WTC11 (cell line): ENCODE results near the gene RPS6KA2. TPM values are rescaled to one million over a fixed set of nuclear protein-coding genes. Genes with fewer than 3 reads are reported as not detected.

Experiments used
- ATAC-seq: fragments of 200-7000 bp; cut with Tn5 transposase; 2 replicates; pipeline ENCODE4 v1.10.0; 2021; ENCODE audit warnings: mild to moderate bottlenecking, moderate library complexity
- CTCF ChIA-PET: fragments of 300-600 bp; sonication (Branson Sonifier 250); formaldehyde crosslinking; loops from one replicate; lab custom pipeline; 2021; ENCODE audit warnings: antibody characterized with exemption; lab: Charles Lee
- POLR2A ChIA-PET: fragments of 350-600 bp; sonication (Branson Sonifier 250); formaldehyde crosslinking; loops from one replicate; lab custom pipeline; 2021; ENCODE audit warnings: antibody characterized with exemption; lab: Charles Lee
- DNase-seq: peaks from one replicate; pipeline ENCODE4 v3.0.0; 2021; ENCODE audit warnings: low spot score
- H3K27ac Mint-ChIP-seq: 2 replicates; pipeline ENCODE4 v1.8.0; 2021; ENCODE audit warnings: mixed read lengths
- H3K27me3 Mint-ChIP-seq: 2 replicates; pipeline ENCODE4 v1.8.0; 2021; ENCODE audit warnings: low read depth, mild to moderate bottlenecking, moderate library complexity, mixed read lengths
- H3K36me3 Mint-ChIP-seq: 2 replicates; pipeline ENCODE4 v1.8.0; 2021; ENCODE audit warnings: mixed read lengths
- H3K4me1 Mint-ChIP-seq: 2 replicates; pipeline ENCODE4 v1.8.0; 2022; ENCODE audit warnings: mixed read lengths
- H3K4me3 Mint-ChIP-seq: 2 replicates; pipeline ENCODE4 v1.8.0; 2021; ENCODE audit warnings: mild to moderate bottlenecking, moderate library complexity, mixed read lengths
- H3K9me3 Mint-ChIP-seq: 2 replicates; pipeline ENCODE4 v1.8.0; 2021; ENCODE audit warnings: mixed read lengths
- GTF2I ChIP-seq: fragments of 250-450 bp; sonication (Bioruptor Pico); conservative IDR thresholded peaks from 2 replicates; pipeline ENCODE4 v1.4.0; 2021; ENCODE audit warnings: mild to moderate bottlenecking
- JAZF1 ChIP-seq: fragments of 250-450 bp; sonication (Bioruptor Pico); IDR thresholded peaks from 2 replicates; pipeline ENCODE4 v1.9.0; 2021; ENCODE audit warnings: moderate library complexity, mild to moderate bottlenecking, inconsistent platforms
- KAT7 ChIP-seq: sonication (generic); formaldehyde crosslinking; IDR thresholded peaks from 2 replicates; pipeline ENCODE4 v1.8.1; 2023; ENCODE audit warnings: missing genetic modification reagents, mild to moderate bottlenecking, borderline replicate concordance
- MYBL2 ChIP-seq: sonication (generic); formaldehyde crosslinking; IDR thresholded peaks from 2 replicates; pipeline ENCODE4 v1.8.1; 2023; ENCODE audit warnings: mild to moderate bottlenecking, moderate library complexity, missing genetic modification reagents
- NFE2L1 ChIP-seq: sonication (generic); formaldehyde crosslinking; IDR thresholded peaks from 2 replicates; pipeline ENCODE4 v1.8.1; 2023; ENCODE audit warnings: missing genetic modification reagents
- PRRX2 ChIP-seq: fragments of 250-450 bp; sonication (Bioruptor Pico); IDR thresholded peaks from 2 replicates; pipeline ENCODE4 v1.8.0; 2021; ENCODE audit warnings: mild to moderate bottlenecking
- SMAD3 ChIP-seq: sonication (generic); formaldehyde crosslinking; IDR thresholded peaks from 2 replicates; pipeline ENCODE4 v1.8.0; 2022; ENCODE audit warnings: missing genetic modification reagents, mild to moderate bottlenecking, borderline replicate concordance
- SOX15 ChIP-seq: fragments of 250-450 bp; sonication (Bioruptor Pico); IDR thresholded peaks from 2 replicates; pipeline ENCODE4 v1.9.0; 2021; ENCODE audit warnings: mild to moderate bottlenecking
- TCF7 ChIP-seq: sonication (generic); formaldehyde crosslinking; IDR thresholded peaks from 2 replicates; pipeline ENCODE4 v1.8.0; 2022; ENCODE audit warnings: mild to moderate bottlenecking, low read depth, missing genetic modification reagents, moderate library complexity
- ZNF138 ChIP-seq: sonication (generic); formaldehyde crosslinking; conservative IDR thresholded peaks from 2 replicates; pipeline ENCODE4 v1.8.1; 2022; ENCODE audit warnings: mild to moderate bottlenecking, moderate library complexity, missing genetic modification reagents
- ZNF396 ChIP-seq: fragments of 250-450 bp; sonication (Bioruptor Pico); IDR thresholded peaks from 2 replicates; pipeline ENCODE4 v1.8.0; 2021; ENCODE audit warnings: mild to moderate bottlenecking, moderate library complexity, borderline replicate concordance
- total RNA-seq: library from RNA; stranded (reverse); gene quantifications from 3 replicates; pipeline ENCODE4 v1.2.3, GENCODE V29; 2021
- TF ChIP-seq, protein P1 (sequence below): sonication (generic); formaldehyde crosslinking; IDR thresholded peaks from 2 replicates; pipeline ENCODE4 v1.8.1; 2022; ENCODE audit warnings: low read depth, missing genetic modification reagents, borderline replicate concordance
- TF ChIP-seq, protein P2 (sequence below): sonication (generic); formaldehyde crosslinking; IDR thresholded peaks from 2 replicates; pipeline ENCODE4 v1.8.1; 2023; ENCODE audit warnings: mild to moderate bottlenecking, moderate library complexity, missing genetic modification reagents
- TF ChIP-seq, protein P3 (sequence below): sonication (generic); formaldehyde crosslinking; IDR thresholded peaks from 2 replicates; pipeline ENCODE4 v1.8.1; 2023; ENCODE audit warnings: mild to moderate bottlenecking, missing genetic modification reagents, moderate library complexity
- TF ChIP-seq, protein P4 (sequence below): sonication (generic); formaldehyde crosslinking; IDR thresholded peaks from 2 replicates; pipeline ENCODE4 v1.8.1; 2022; ENCODE audit warnings: mild to moderate bottlenecking, moderate library complexity, missing genetic modification reagents
- TF ChIP-seq, protein P5 (sequence below): fragments of 250-450 bp; sonication (Bioruptor Pico); IDR thresholded peaks from 2 replicates; pipeline ENCODE4 v1.9.0; 2021; ENCODE audit warnings: moderate library complexity, mild to moderate bottlenecking, inconsistent platforms, borderline replicate concordance

Gene RPS6KA2
- total RNA-seq, 1 experiment from 2014 or later: 24.2 TPM

DNA sequence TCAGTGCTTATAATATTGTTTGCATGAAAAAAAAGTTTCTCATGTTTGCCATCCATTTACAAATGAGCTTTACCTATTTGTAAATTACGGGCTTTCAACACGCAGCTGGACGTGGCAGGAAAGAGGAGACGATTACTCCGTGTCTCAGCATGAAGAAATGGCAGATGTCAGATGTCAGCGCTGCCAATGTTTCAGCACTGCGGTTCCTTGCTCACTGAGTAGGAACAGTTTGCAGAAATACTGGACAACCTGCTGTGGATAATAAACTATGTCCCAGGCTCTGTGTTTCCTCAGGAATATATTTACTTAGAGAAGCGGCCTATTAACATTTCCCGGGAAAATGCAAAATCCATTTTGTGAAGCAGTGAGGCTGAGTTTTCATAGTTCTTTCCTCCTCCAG, 63.2 kb downstream of the RPS6KA2 start (continued):
- TF ChIP-seq, protein P1, sequence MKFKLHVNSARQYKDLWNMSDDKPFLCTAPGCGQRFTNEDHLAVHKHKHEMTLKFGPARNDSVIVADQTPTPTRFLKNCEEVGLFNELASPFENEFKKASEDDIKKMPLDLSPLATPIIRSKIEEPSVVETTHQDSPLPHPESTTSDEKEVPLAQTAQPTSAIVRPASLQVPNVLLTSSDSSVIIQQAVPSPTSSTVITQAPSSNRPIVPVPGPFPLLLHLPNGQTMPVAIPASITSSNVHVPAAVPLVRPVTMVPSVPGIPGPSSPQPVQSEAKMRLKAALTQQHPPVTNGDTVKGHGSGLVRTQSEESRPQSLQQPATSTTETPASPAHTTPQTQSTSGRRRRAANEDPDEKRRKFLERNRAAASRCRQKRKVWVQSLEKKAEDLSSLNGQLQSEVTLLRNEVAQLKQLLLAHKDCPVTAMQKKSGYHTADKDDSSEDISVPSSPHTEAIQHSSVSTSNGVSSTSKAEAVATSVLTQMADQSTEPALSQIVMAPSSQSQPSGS (CRISPR knock-in tag): no peak
- TF ChIP-seq PRRX2 (CRISPR knock-in tag): no peak
- TF ChIP-seq MYBL2 (CRISPR knock-in tag): no peak
- TF ChIP-seq JAZF1 (CRISPR knock-in tag): no peak
- TF ChIP-seq TCF7 (CRISPR knock-in tag): no peak
- TF ChIP-seq, protein P2, sequence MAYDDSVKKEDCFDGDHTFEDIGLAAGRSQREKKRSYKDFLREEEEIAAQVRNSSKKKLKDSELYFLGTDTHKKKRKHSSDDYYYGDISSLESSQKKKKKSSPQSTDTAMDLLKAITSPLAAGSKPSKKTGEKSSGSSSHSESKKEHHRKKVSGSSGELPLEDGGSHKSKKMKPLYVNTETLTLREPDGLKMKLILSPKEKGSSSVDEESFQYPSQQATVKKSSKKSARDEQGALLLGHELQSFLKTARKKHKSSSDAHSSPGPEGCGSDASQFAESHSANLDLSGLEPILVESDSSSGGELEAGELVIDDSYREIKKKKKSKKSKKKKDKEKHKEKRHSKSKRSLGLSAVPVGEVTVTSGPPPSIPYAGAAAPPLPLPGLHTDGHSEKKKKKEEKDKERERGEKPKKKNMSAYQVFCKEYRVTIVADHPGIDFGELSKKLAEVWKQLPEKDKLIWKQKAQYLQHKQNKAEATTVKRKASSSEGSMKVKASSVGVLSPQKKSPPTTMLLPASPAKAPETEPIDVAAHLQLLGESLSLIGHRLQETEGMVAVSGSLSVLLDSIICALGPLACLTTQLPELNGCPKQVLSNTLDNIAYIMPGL (CRISPR knock-in tag): no peak

DNA sequence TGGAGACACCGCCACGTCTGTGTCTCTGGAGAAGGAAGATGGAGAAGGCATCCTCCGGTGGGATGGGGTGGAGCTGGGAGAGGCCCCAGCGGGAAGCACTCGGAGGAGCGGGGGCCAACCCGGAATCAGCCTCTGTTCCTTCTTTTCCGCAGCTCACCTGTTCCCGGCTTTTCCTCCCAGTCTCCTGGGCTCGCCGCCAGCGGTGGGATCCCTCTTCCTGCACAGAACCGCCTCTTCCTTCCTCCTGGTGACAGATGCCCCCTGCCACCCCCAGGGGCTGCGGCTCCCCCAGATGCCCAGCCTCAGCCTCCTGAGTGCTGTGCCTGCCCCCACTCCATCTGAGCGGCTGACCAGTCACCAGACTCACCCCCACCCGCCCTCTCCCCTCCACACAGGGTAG, 63.9 kb downstream of the RPS6KA2 start:
- no peaks in the 10 kb centered on the region for H3K27me3 Mint-ChIP-seq
- DNase-seq: no peak
- no peaks in the 10 kb centered on the region for H3K36me3 Mint-ChIP-seq
- H3K9me3 Mint-ChIP-seq: peaks cover 5% of the 10 kb centered on the region
- ATAC-seq: no peak
- no peak overlapping the region for H3K4me3 Mint-ChIP-seq
- TF ChIP-seq NFE2L1 (CRISPR knock-in tag) (no peak), ZNF138 (CRISPR knock-in tag) (no peak), SMAD3 (CRISPR knock-in tag) (no peak), GTF2I (CRISPR knock-in tag) (no peak), ZNF396 (CRISPR knock-in tag) (no peak), SOX15 (CRISPR knock-in tag) (no peak)
- TF ChIP-seq, protein P3, sequence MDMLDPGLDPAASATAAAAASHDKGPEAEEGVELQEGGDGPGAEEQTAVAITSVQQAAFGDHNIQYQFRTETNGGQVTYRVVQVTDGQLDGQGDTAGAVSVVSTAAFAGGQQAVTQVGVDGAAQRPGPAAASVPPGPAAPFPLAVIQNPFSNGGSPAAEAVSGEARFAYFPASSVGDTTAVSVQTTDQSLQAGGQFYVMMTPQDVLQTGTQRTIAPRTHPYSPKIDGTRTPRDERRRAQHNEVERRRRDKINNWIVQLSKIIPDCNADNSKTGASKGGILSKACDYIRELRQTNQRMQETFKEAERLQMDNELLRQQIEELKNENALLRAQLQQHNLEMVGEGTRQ (CRISPR knock-in tag): no peak
- H3K4me1 Mint-ChIP-seq: peaks cover 36% of the 10 kb centered on the region
- H3K27ac Mint-ChIP-seq: 0 out of 2 replicates have a peak overlapping the region, but pooled peaks have one; percentile 26
- ChIA-PET CTCF (no interaction called here), POLR2A (no interaction called here)

DNA sequence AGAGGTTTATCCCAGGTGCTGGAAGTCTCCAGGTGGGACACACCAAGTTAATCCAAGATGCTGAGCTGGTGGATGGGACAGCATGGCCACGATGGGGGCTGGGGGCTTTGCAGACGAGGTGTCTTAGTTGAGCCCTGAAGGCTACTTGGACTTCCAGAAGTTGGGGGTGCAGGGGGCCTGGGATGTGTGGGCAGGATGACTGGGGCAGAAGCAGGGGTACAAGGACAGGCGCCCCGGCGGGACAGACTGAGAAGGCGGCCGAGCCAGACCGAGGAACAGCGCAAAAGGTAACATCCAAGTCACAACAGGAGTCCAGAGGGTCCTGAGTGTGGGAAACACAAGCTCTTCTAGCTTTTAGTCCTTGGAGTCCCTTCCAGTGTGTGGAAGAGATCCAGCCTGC, 64.3 kb downstream of the RPS6KA2 start:
- Mint-ChIP-seq H3K27ac (no peak overlapping the region), H3K9me3 (peaks cover 5% of the 10 kb centered on the region), H3K4me3 (no peak overlapping the region), H3K36me3 (no peaks in the 10 kb centered on the region)
- CTCF ChIA-PET: no interaction called here
- ATAC-seq: no peak
- TF ChIP-seq, protein P4, sequence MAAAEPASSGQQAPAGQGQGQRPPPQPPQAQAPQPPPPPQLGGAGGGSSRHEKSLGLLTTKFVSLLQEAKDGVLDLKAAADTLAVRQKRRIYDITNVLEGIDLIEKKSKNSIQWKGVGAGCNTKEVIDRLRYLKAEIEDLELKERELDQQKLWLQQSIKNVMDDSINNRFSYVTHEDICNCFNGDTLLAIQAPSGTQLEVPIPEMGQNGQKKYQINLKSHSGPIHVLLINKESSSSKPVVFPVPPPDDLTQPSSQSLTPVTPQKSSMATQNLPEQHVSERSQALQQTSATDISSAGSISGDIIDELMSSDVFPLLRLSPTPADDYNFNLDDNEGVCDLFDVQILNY (CRISPR knock-in tag): no peak
- no peak for TF ChIP-seq KAT7 (CRISPR knock-in tag)
- TF ChIP-seq, protein P5, sequence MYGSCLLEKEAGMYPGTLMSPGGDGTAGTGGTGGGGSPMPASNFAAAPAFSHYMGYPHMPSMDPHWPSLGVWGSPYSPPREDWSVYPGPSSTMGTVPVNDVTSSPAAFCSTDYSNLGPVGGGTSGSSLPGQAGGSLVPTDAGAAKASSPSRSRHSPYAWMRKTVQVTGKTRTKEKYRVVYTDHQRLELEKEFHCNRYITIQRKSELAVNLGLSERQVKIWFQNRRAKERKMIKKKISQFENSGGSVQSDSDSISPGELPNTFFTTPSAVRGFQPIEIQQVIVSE (CRISPR knock-in tag): no peak
- TF ChIP-seq, all 79 proteins: peak for 0
- no peak for DNase-seq
- H3K27me3 Mint-ChIP-seq: no peaks in the 10 kb centered on the region
- H3K4me1 Mint-ChIP-seq: peaks cover 34% of the 10 kb centered on the region
- POLR2A ChIA-PET: no interaction called here
